Measurements from ENCODE around the gene MUC20. TPM values are rescaled to one million over a fixed set of nuclear protein-coding genes. Genes with fewer than 3 reads are reported as not detected.

Gene MUC20
- total RNA-seq, 1 donor from 2014 or later: not detected

Small RNAs within 50 kb of the gene (microRNA-seq; reads per million reads assigned to microRNA genes)
- gene MIR570: not detected

Other genes starting within 250 kb of the MUC20 start
- 34.5 and 37.4 TPM in 2 replicates for gene PPP1R2, start 177.7 kb upstream of the MUC20 start, total RNA-seq
- gene APOD, start 137.0 kb upstream of the MUC20 start, total RNA-seq: 0.70 TPM in 1 of 2 replicates, not detected in the other
- 0.02 and 0.05 TPM in 2 replicates for gene MUC4, start 91.0 kb downstream of the MUC20 start, total RNA-seq
- 37.1 and 39.1 TPM in 2 replicates for gene TNK2, start 187.6 kb downstream of the MUC20 start, total RNA-seq